Karpas-422 (cell line): Measurements from ENCODE around the gene CCDC13. TPM values are rescaled to one million over a fixed set of nuclear protein-coding genes. Genes with fewer than 3 reads are reported as not detected.
"Not testable (repeated sequence)": the region's sequence is repeated elsewhere in the genome, so short reads cannot be mapped to it uniquely, and the experiment has no call there.

Experiments
- DNase-seq: peaks from one replicate; pipeline ENCODE4 v3.0.0-alpha.2; 2015
- H2AFZ ChIP-seq: fragments of 200-600 bp; sonication (generic); 2 replicates; pipeline ENCODE4 v1.6.1; 2014; ENCODE audit warnings: antibody characterized with exemption, low read length, mixed read lengths
- H3K27ac ChIP-seq: fragments of 200-600 bp; sonication (generic); 2 replicates; pipeline ENCODE4 v1.5.1; 2014; ENCODE audit warnings: mild to moderate bottlenecking, low read length, moderate library complexity
- H3K27me3 ChIP-seq: fragments of 200-600 bp; sonication (generic); 2 replicates; pipeline ENCODE4 v1.6.1; 2014; ENCODE audit warnings: low read length, mixed read lengths
- H3K36me3 ChIP-seq: fragments of 200-600 bp; sonication (generic); 2 replicates; pipeline ENCODE4 v1.6.1; 2014; ENCODE audit warnings: low read length, mixed read lengths; ENCODE audit not compliant: insufficient read depth
- H3K4me1 ChIP-seq: fragments of 200-600 bp; sonication (generic); 2 replicates; pipeline ENCODE4 v1.6.1; 2014; ENCODE audit warnings: mild to moderate bottlenecking, low read length, mixed read lengths
- H3K4me2 ChIP-seq: fragments of 200-600 bp; sonication (generic); 2 replicates; pipeline ENCODE4 v1.6.1; 2014; ENCODE audit warnings: low read length, low read depth, mild to moderate bottlenecking; ENCODE audit not compliant: poor library complexity, severe bottlenecking
- H3K4me3 ChIP-seq: fragments of 200-600 bp; sonication (generic); 2 replicates; pipeline ENCODE4 v1.5.1; 2014; ENCODE audit warnings: mild to moderate bottlenecking, antibody characterized with exemption, low read length, mixed read lengths
- H3K79me2 ChIP-seq: fragments of 200-600 bp; sonication (generic); 2 replicates; pipeline ENCODE4 v1.6.1; 2014; ENCODE audit warnings: mild to moderate bottlenecking, low read length, mixed read lengths
- H3K9ac ChIP-seq: fragments of 200-600 bp; sonication (generic); 2 replicates; pipeline ENCODE4 v1.6.0; 2014; ENCODE audit warnings: low read length
- H3K9me2 ChIP-seq: fragments of 200-600 bp; sonication (generic), shearing (Covaris generic); replicated peaks from 2 replicates; pipeline ENCODE4 v1.6.0; 2014; ENCODE audit warnings: mild to moderate bottlenecking, low read length, moderate library complexity; ENCODE audit not compliant: insufficient read depth
- H3K9me3 ChIP-seq: fragments of 300-700, 200-600 bp; sonication (generic); 2 replicates; pipeline ENCODE4 v1.6.1; 2014; ENCODE audit warnings: low read length, mixed read lengths
- H4K20me1 ChIP-seq: fragments of 200-600 bp; sonication (generic); 2 replicates; pipeline ENCODE4 v1.6.1; 2014; ENCODE audit warnings: mild to moderate bottlenecking, antibody characterized with exemption, low read length, low read depth; ENCODE audit not compliant: insufficient read depth
- total RNA-seq: library from RNA; depleted of rRNA; stranded (reverse); fragments of >200 nt; shearing (Covaris generic); gene quantifications from 2 replicates; pipeline ENCODE4 v1.2.3, GENCODE V29; 2014; ENCODE audit warnings: low replicate concordance

CCDC13 gene
- total RNA-seq, 1 experiment from 2014 or later = 4.2 TPM

GRCh38 chr3:42811118-42811883 lies 38.2 kb upstream of the CCDC13 start:
- not testable (repeated sequence) for H3K27ac ChIP-seq, H3K79me2 ChIP-seq, H3K4me3 ChIP-seq, H3K4me1 ChIP-seq, H3K9ac ChIP-seq, H3K9me3 ChIP-seq, H3K36me3 ChIP-seq, H2AFZ ChIP-seq, H4K20me1 ChIP-seq, H3K4me2 ChIP-seq, H3K27me3 ChIP-seq, DNase-seq, H3K9me2 ChIP-seq

GRCh38 chr3:42810706-42811105 lies 37.7 kb upstream of the CCDC13 start:
- not testable (repeated sequence) for H3K79me2 ChIP-seq, H3K36me3 ChIP-seq, H4K20me1 ChIP-seq, DNase-seq, H3K9me3 ChIP-seq, H3K27ac ChIP-seq, H2AFZ ChIP-seq, H3K4me1 ChIP-seq, H3K9me2 ChIP-seq, H3K4me3 ChIP-seq, H3K9ac ChIP-seq, H3K4me2 ChIP-seq, H3K27me3 ChIP-seq

- Histone ChIP-seq H3K4me2 (no peak within 1 kb of the TSS), H3K79me2 (peaks cover under 1% of the 10 kb centered on the region), H3K9ac (no peak within 1 kb of the TSS), H3K4me1 (peaks cover 8% of the 10 kb centered on the region), H4K20me1 (no peaks in the 10 kb centered on the region), H2AFZ (no peak within 1 kb of the TSS), H3K27ac (no peak within 1 kb of the TSS), H3K36me3 (no peaks in the 10 kb centered on the region), H3K4me3 (no peak within 1 kb of the TSS), H3K9me2 (no peaks in the 10 kb centered on the region), H3K27me3 (no peaks in the 10 kb centered on the region), H3K9me3 (no peaks in the 10 kb centered on the region)
- no peak for DNase-seq
Measured at GRCh38 chr3:42809202-42809601, 36.1 kb upstream of the CCDC13 start, which contains the start of gene ACKR2. ACKR2 (plus strand) TSS chr3:42809445; CDS start chr3:42864503, 55,058 bp downstream.

- H3K9me3 ChIP-seq = no peaks in the 10 kb centered on the region
- peaks cover 11% of the 10 kb centered on the region for H3K4me1 ChIP-seq
Measured at GRCh38 chr3:42807929-42808328, 34.9 kb upstream of the CCDC13 start.

GRCh38 chr3:42805141-42805821 lies 32.2 kb upstream of the CCDC13 start:
- no peak for DNase-seq
- H2AFZ ChIP-seq = peak overlapping the region; percentile 100
- H3K4me2 ChIP-seq = peak overlapping the region; percentile 95
- no peaks in the 10 kb centered on the region for H4K20me1 ChIP-seq
- H3K4me3 ChIP-seq = peak overlapping the region; percentile 77
- peak overlapping the region; percentile 87 for H3K9ac ChIP-seq
- peaks cover 7% of the 10 kb centered on the region; the same call in 1 of the 2 replicates for H3K36me3 ChIP-seq
- H3K9me3 ChIP-seq = no peaks in the 10 kb centered on the region
- peaks cover 37% of the 10 kb centered on the region for H3K4me1 ChIP-seq
- no peaks in the 10 kb centered on the region for H3K9me2 ChIP-seq
- H3K27me3 ChIP-seq = no peaks in the 10 kb centered on the region
- peaks cover 40% of the 10 kb centered on the region for H3K79me2 ChIP-seq
- no peak overlapping the region for H3K27ac ChIP-seq

More at GRCh38 chr3:42807929-42808328, 34.9 kb upstream of the CCDC13 start:
- H3K4me3 ChIP-seq = no peak overlapping the region
- H3K79me2 ChIP-seq = peaks cover 14% of the 10 kb centered on the region
- H3K27ac ChIP-seq = no peak overlapping the region
- no peaks in the 10 kb centered on the region for H3K9me2 ChIP-seq
- H3K9ac ChIP-seq = no peak overlapping the region
- H3K4me2 ChIP-seq = no peak overlapping the region
- H3K27me3 ChIP-seq = no peaks in the 10 kb centered on the region
- H2AFZ ChIP-seq = no peak overlapping the region
- no peaks in the 10 kb centered on the region for H4K20me1 ChIP-seq
- no peaks in the 10 kb centered on the region; the same call in 1 of the 2 replicates for H3K36me3 ChIP-seq
- no peak for DNase-seq

GRCh38 chr3:42804831-42805132 lies 31.7 kb upstream of the CCDC13 start:
- Histone ChIP-seq H3K4me1 (peaks cover 40% of the 10 kb centered on the region), H2AFZ (peak overlapping the region; percentile 100), H3K4me3 (peak overlapping the region; percentile 77), H4K20me1 (no peaks in the 10 kb centered on the region), H3K9ac (peak overlapping the region; percentile 87), H3K27me3 (no peaks in the 10 kb centered on the region), H3K27ac (no peak overlapping the region), H3K36me3 (peaks cover 7% of the 10 kb centered on the region; the same call in 1 of the 2 replicates), H3K4me2 (peak overlapping the region; percentile 95), H3K9me3 (no peaks in the 10 kb centered on the region), H3K79me2 (peaks cover 45% of the 10 kb centered on the region), H3K9me2 (no peaks in the 10 kb centered on the region)
- no peak for DNase-seq

- DNase-seq = peak; percentile 99
- H3K9ac ChIP-seq = peak within 1 kb of the TSS; percentile 87
- peak within 1 kb of the TSS; percentile 100 for H2AFZ ChIP-seq
Measured at GRCh38 chr3:42804106-42804830, 31.2 kb upstream of the CCDC13 start, which contains the start of gene HIGD1A. HIGD1A (minus strand) TSS chr3:42804490; CDS start chr3:42794253, 10,237 bp downstream.

More at GRCh38 chr3:42804106-42804830, 31.2 kb upstream of the CCDC13 start, which contains the start of gene HIGD1A:
- peak within 1 kb of the TSS; percentile 95 for H3K4me2 ChIP-seq
- H4K20me1 ChIP-seq = no peaks in the 10 kb centered on the region
- no peaks in the 10 kb centered on the region for H3K27me3 ChIP-seq
- peak within 1 kb of the TSS; percentile 77 for H3K4me3 ChIP-seq
- H3K9me2 ChIP-seq = no peaks in the 10 kb centered on the region
- no peaks in the 10 kb centered on the region for H3K9me3 ChIP-seq
- H3K36me3 ChIP-seq = peaks cover 7% of the 10 kb centered on the region; the same call in 1 of the 2 replicates
- peaks cover 43% of the 10 kb centered on the region for H3K4me1 ChIP-seq
- H3K79me2 ChIP-seq = peaks cover 50% of the 10 kb centered on the region
- peak within 1 kb of the TSS; percentile 68 for H3K27ac ChIP-seq
